ENCODE results near the gene EPYC.

DNA sequence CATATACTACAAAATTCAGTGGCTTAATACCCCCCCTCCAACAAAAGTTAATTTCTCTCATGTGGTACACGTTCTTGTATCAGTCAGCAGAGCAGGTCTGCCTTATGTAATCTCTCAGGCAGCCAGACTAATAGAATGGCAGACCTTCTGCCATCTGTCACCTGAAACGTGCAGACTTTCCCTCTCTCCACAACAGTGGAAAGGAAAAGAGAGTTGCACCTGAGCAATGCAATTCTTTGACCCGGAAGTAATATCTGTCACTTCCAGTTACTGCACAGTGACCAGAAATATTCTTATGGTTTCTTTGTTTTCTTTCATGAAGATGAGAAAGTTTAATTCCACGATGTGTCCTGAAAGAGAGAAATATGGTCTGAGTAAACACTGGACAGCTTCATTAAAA is 38.6 kb upstream of the EPYC start:
- TF ChIP-seq, protein P1, sequence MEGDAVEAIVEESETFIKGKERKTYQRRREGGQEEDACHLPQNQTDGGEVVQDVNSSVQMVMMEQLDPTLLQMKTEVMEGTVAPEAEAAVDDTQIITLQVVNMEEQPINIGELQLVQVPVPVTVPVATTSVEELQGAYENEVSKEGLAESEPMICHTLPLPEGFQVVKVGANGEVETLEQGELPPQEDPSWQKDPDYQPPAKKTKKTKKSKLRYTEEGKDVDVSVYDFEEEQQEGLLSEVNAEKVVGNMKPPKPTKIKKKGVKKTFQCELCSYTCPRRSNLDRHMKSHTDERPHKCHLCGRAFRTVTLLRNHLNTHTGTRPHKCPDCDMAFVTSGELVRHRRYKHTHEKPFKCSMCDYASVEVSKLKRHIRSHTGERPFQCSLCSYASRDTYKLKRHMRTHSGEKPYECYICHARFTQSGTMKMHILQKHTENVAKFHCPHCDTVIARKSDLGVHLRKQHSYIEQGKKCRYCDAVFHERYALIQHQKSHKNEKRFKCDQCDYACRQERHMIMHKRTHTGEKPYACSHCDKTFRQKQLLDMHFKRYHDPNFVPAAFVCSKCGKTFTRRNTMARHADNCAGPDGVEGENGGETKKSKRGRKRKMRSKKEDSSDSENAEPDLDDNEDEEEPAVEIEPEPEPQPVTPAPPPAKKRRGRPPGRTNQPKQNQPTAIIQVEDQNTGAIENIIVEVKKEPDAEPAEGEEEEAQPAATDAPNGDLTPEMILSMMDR (IDR thresholded peaks at IDR 0.05): no peak
- TF ChIP-seq POLR2A (IDR thresholded peaks at IDR 0.05): no peak
